NCI-H146 (cell line): ENCODE data around the gene MED13L.

Source experiments
- DNase-seq: peaks from one replicate; lab custom pipeline; 2025; lab: John Stamatoyannopoulos, UW

MED13L gene

DNA sequence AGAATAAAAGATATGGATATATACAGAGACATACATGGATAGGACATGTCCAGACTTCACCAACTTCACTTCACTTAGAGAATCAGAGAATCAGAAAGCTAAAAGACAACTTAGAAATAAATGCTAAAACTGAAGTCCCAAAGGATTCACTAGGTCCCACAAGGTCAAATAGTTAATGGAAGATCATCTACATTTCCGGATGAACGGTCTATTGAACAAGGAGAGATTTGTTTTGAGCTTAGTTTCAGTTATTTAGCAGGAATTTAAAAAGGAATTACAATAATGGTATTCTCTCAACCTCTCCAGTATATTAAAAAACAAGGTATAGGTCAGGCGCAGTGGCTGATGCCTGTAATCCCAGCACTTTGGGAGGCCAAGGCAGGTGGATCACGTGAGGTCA lies 187.0 kb downstream of the MED13L start:
- DNase-seq: no peak

- DNase-seq: no peak
These were observed 188.4 kb downstream of the MED13L start for GRCh38 chr12:116089080-116089479.

DNA sequence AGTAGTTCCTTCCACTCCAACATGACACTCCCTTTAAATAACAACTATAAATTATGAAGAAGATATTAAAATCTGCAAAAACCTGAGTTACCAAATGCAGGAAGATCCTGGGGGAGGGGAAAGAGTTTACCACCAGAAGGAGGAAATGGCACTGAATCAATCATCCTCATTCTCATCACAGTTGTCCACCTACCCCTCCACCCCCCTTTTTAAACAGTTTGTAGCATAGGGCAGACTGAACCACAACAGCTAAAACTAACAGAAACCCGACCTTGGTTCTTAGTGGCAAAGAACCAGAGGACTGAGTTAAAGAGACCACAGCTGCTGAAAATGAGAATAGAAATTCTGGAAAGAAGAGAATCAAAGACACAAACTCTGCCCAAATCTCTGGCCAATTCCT lies 189.5 kb downstream of the MED13L start:
- no peak for DNase-seq

GRCh38 chr12:116087399-116087798 lies 190.1 kb downstream of the MED13L start:
- no peak for DNase-seq

GRCh38 chr12:116080415-116080814 lies 197.1 kb downstream of the MED13L start:
- DNase-seq: no peak

GRCh38 chr12:116078396-116078795 lies 199.1 kb downstream of the MED13L start:
- DNase-seq: no peak

DNA sequence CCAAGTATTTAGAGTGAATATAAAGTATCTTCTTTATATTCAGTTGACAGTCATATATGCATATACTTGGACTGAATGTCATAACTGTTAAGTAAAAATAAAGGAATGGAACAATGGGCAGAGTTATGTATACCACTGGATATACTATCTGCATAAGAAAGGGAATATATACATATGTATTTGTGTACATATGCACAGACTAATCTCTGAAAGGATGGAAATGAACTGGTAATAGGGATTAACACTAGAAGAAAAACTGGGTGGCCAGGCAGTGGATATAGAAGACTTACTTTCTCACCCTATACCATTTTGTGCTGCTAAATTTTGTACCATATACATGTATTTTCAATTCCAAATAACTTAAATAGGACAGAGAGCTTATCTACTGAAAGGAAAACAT lies 200.1 kb downstream of the MED13L start:
- no peak for DNase-seq

DNA sequence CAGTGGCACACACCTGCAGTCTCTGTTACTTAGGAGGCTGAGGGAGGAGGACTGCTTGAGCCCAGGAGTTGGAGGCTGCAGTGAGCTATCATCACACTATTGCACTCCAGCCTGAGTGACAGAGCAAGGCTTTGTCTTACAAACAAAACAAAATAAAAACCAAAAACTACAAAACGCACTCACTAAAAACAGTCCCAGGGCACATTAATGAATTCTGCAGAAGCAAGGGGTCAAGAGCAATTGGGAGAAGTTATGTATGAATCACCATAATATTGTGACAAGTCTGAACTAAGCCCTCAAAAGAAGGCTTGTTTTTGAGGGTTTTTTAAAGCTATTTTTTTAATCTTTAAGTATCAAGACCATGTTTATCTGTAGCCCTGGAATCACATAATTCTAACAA lies 201.1 kb downstream of the MED13L start:
- DNase-seq: no peak

GRCh38 chr12:116074686-116075085 lies 202.8 kb downstream of the MED13L start:
- no peak for DNase-seq

DNA sequence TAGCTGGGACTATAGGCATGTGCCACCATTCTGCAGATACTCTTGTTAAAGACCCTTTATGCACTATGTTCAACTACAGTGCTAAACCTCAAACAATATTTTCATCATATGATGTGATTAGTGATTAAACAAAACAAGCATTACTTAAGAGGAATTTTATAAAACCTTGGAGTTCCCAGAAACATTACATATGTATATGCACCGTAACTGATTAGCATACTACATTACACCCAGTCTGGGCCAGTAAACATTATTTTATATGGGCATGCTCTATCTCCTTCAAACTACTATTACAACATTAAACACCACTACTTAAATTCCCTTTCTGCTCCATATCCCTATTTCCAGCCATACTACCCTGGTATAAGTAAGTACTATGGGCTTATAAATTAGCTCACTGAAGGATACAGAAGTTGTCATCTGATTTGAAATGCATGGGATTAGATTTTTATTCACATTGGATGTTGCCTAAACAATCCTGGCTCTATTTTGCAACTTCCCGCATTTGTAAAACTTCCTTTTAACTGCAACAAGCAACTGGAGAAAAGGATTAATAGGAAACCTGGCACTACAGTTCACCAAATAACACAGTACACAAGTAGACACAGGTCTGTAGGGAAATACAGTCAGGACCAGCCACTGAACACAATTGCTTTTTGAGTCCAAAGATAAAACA lies 205.8 kb downstream of the MED13L start:
- no peak for DNase-seq

GRCh38 chr12:116070444-116070843 lies 207.0 kb downstream of the MED13L start:
- no peak for DNase-seq

- no peak for DNase-seq
These were observed 207.6 kb downstream of the MED13L start for GRCh38 chr12:116069943-116070342.

DNA sequence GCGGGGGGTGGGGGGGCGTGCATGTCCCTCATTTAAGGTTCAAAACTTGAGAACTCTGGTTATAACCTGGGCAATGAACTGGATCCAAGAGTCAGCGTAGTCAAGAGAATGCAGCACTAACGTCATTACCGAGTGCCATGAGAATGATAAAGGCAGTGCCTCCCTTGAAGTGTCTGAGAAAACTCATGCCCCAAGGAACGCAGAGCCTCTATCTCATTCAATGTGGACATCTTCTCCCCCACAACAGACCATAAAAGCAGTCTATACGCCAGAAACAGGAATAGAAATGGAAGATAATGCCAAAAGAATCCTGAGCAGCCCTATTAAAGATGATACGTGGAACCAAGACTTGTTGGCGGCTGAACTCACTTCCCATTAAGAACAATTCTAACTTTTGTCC lies 208.6 kb downstream of the MED13L start:
- no peak for DNase-seq

- DNase-seq: no peak
These were observed 209.1 kb downstream of the MED13L start for GRCh38 chr12:116068371-116068770.

DNA sequence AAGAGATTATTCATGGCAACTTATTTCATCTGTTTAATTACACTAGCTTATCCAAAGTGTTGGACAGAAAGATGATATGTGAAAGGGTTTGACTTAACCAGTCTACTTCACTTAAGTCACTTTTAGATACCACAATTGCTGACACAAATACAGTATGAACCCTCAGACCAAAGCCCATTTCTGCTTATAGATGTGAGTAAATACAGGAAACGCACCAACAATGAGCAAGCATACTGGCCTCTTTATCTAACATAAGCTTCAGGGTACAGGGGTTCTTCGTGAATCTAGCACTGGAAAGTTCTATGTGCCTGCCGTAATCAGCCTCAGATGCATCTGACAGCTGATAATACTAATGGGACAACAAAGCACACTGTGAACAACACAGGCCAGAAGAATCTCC lies 209.6 kb downstream of the MED13L start:
- no peak for DNase-seq

DNA sequence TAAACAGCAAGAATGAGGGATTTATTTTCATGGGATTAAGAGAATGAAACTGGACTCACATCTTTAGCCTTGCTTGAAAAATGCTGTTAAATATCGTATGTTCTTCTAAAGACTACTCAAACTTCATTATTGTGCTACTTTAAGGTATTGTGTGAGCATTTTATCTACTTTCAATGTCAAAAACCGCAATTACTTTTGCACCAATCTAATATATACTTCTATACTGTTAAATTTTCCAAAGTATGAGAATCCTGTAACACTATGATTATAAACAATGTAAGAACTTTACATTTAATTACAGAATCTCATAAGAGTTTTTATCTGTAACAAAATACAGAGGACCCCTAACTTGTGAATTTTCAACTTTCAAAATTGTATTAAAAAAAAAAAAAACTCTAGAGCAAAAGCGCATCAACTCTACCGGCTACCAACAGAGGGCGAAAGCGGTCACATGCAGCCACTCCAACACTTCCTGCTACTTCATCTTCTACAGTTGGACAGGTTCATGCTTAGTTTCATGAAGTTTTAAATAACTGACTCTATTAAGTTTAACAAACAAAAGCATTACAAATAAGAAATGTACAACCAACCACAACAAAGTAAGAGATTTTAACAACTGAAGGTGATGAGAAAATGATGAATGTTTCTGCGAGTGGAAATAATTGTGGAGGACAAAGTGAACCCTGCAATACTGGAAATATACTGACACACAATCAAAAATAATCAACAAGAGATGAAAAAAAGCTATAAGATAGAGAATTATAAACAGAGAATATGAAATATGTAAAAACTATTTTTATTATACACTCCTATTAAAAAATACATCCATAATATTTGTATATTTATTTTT lies 210.9 kb downstream of the MED13L start:
- peak; percentile 27 for DNase-seq

DNA sequence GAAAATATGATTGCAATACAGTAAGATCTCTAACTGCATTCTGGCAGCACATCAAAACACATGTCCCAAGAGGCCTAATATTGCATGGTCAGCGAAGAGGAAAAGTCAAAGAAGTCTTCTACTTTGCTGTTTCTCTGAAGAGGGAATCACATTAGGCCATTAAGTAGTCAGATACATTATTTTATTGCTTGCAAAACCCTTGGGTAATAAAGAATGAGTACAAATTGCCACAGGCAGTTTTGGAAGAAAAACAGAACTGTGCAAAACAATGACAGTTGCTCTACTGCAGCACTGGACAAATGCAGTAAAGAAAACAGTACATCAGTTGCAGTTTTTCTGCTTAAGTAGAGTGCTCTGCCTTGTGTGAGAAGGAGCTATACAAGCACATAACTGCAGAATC lies 211.9 kb downstream of the MED13L start:
- no peak for DNase-seq

DNA sequence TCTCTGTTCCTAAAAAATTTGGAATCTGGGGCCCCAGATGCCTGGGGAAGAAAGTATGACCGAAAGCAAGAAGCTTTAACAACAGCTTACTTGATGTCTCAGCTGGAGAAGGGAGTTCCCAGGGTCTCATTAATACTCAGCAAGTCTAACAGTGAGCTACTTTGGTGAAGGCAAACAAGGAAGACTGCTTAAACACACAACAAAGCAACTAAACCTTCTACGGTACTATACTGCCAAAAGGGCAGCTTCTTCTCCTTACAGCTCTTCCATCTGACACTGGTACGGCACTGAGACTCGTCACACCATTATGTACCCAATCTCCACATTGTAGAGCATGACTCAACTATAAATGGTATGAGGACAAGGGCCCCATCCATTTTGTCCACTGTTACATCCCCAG lies 213.0 kb downstream of the MED13L start:
- no peak for DNase-seq

- no peak for DNase-seq
These were observed 214.8 kb downstream of the MED13L start for GRCh38 chr12:116062698-116063097.

DNA sequence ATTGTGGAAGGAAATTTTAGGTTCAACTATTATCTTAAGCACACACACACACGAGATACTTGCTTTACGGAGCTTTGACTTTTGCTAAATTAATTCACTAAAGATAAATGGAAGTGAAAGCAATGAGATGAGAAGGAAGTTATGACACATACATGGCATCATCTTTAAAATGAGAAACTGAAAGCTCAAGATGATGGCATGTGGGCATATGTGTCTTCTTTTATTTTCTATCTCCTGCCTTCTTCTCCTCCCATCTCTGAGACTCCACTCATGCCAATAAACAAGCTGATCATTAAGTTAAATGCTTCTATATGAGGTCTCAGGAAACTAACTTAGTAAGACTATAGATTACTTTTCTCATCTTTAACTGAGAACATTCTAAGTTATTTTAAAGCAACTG lies 216.7 kb downstream of the MED13L start:
- no peak for DNase-seq

- DNase-seq: no peak
These were observed 217.6 kb downstream of the MED13L start for GRCh38 chr12:116059904-116060303.

- DNase-seq: no peak
These were observed 218.9 kb downstream of the MED13L start for GRCh38 chr12:116058574-116058973.

GRCh38 chr12:116057356-116057755 lies 220.1 kb downstream of the MED13L start:
- DNase-seq: no peak
